NCI-H526 (cell line): Measurements from ENCODE around the gene KCNG3.
"Not testable (repeated sequence)": the region's sequence is repeated elsewhere in the genome, so short reads cannot be mapped to it uniquely, and the experiment has no call there.

Source experiments
- DNase-seq, 2 experiments: peaks; one replicate each; lab custom pipeline; 2025; lab: John Stamatoyannopoulos, UW

The KCNG3 gene

DNA sequence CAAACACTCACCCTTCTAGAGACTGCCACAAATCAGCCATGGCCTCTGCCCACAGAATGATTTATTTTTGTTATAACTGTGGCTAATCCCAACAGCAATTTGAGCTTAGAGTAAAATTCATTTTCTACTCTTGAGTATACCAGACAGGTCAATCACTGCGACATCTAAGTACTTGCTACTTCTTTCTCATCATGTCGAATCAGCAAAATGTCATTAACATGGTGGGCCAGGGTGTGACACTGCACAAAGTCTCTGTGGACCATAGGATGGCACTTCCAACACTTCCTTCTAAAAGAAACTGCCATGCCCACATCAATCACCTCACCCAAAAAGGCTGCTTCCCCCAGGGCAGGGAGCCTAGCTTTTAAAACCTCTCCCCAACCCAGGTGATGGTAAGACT, 64.4 kb downstream of the KCNG3 start:
- no peak for DNase-seq

DNA sequence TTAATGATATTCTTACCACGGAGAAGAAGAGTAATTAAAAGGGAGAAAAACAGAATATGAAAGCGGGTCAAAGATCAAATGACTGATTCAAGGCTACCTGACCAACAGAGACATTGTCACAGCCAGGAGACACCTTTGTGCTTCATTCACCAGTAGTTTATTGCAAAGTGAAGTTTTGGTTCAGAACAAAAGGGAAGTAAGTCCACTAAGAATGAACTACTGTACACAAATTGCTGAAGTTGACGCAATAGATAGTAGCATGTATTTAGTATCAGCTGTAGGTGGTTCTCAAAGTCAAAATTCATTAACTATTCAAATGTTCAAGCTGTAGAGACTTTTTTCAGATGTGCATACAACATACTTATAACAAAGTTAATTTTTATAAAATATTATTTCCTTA, 68.1 kb downstream of the KCNG3 start:
- no peak for DNase-seq

DNA sequence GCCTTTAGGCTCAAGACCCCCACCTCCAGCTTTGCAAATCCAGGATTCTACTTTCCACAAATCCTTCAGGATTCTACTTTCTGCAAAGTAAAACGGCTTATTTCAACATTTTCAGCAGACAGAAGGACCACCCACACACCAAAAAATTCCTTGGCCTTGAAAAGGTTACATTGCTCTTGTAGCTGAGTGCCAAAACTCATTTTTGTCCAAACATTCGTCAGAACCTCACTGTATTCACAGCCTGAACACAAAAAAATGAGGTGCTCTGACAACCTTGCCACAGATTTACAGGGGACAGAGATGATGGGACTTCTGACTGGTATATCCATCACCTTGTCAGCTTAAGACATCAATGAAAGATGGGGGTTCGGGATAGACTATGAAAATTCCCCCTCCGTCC, 69.7 kb downstream of the KCNG3 start:
- DNase-seq, result no peak

DNA sequence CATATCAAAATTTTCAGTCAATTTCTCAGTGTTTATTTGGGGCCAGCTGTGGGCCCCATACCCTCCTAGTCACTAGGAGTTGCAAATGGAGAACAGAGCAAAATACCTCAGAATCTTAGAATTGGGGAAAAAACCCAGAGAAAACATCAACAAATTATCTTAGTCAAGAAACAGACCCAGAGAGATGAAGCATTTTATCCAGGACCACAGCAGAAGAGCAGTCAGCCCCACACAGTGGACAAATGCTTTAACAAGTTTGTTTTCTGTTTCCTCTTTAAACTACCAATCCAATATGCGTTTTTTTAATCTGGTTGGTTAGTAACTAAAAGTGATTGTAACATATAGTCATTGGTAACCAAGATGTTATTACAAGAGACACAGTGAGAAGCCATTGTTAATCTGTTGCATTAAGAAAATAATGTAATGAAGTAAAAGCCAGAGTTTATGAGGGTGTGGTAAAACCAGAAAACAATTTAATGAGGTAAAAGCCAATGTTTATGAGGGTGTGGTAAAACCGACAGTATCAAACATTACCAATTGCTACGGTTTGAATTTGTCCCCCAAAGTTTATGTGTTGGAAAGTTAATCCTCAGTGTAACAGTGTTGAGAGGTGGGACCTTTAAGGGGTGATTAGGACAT, 72.1 kb downstream of the KCNG3 start:
- no peak for DNase-seq

DNA sequence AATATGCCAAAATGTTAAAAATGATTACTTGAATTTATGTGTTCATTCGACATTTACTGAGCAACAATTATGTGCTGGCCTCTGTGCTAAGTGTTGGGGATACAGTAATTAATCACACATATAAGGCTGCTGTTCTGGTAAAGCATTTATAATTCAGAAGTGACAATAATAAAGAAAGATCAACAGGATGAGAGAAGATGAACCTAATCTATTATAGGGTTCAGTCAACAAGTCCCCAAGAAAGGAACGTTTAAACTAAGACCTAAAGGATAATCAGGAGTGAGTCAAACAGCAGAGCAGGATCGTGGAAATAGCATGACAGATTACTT, 72.7 kb downstream of the KCNG3 start:
- DNase-seq, result no peak

DNA sequence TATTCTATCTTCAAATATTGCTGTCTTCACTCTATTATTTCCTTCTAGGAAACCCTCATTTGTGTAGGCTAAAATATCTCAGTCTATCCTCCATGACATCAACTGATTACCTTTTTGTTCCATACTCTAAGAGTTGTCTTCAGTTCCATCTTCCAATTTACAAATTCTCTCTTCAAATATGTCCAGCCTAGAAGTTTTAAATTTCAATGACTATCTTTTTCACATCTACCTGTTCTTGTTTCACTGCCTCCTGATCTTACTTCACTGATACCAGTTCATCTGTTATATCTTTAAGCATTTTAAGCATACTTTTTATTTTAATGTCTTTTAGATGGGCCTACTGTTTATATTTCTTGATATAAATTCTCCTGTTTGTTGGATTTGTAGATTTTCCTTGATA, 79.1 kb downstream of the KCNG3 start:
- DNase-seq, result no peak

DNA sequence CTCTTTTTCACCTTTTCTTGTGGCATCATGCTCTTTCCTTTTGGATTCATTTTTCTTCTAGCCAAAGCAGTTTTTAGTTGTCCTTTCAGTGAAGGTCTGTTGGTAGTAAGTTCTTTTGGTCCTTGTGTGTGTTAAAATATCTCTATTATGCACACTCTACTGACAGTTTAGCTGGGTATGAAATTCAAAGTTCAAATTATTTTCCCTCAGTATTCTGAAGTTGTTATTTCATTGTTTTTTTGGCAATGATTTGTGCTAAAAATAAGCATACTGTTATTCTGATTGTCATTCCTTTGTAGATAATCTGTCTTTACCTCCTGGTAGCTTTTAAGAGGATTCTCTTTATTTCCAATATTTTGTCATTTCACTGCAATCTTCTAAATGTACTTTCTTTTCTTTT, 79.6 kb downstream of the KCNG3 start:
- DNase-seq, result no peak

DNA sequence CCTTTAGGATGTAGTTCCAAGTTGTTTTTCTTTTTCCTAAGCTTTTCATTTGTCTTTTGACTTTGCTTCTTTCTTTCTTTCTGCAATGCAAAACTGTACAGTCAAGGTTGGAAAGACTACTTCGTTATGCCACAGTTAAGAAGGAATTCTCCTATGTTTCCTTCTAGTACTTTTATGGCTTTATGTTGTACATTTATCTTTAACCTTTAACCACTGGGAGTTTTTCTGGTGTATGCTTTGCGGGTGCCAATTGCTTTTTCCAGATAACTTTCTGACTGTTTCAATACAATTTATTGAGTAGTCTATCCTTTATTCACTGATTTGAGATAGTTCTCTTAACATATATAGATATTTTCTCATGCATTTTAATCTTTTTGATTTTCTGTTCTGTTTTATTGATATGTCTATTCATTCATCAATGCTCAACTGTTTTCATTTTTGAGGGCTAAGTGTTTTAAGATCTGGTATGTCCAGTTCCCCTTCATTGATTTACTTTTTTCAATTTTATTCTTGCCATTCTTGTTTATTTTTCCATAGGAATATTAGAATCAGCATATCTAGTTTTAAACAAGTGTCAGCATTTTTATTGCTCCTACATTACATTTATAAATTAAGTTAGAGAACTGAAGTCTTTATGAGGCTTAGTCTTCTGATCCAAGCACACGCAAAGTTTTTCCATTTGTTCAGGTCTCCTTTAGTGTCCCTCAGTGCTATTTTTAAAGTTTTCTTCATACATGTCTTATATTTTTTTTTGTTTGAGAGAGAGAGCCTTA, 82.9 kb downstream of the KCNG3 start:
- DNase-seq, result no peak

DNA sequence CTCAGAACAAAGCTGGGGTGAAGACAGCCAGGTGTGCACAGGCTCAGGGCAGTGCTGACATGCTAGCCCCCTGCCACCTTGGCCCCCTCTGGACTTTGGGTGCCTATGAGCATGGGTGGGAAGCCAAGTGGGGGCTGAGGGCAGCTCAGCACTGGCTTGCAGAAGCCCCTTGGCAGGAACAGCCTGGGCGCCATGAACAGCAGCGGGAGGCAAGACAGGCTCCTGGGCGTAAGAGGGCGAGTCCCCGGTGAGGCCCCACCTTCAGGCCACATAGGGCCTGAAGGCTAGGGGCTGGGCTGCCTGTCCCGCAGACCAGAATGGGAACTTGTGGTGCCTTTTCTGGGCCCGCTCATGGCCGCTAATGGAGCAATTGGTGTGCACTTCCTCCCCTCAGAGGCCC, 85.8 kb downstream of the KCNG3 start:
- no peak for DNase-seq

DNA sequence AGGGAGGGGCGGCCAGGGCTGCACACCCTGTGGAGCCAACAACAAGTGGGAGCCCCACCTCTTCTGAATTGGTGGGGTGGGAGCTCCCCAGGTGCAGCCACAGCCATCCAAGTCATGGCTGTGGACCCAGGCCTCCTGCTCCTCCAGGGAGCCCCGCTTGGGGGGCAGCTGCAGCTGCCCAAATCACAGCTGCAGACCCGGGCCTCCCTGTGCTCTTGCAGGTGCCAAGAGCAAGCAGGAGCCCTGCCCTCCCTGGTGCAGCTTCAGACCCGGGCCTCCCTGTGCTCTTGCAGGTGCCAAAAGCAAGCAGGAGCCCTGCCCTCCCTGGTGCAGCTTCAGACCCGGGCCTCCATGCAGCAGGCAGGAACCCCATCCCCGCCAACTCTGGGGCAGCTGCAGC, 86.3 kb downstream of the KCNG3 start:
- DNase-seq, result no peak

DNA sequence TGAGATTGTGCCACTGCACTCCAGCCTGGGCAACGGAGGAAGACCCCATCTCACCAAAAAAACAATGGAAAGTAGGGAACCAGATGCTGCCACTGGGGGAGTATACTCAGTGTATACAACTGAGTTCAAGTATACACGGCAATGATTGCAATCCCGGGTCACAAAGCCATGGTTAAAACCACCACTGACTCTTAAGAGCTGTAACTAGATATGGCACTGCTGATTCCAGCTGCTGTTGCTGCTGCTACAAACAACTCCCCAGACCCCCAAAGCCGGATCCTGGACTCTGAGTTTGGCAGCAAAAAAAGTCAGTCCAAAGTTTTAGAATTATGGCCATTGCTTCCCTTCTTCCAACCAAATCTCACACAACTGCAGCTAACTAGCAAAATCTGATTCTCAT, 89.1 kb downstream of the KCNG3 start:
- DNase-seq, result no peak

DNA sequence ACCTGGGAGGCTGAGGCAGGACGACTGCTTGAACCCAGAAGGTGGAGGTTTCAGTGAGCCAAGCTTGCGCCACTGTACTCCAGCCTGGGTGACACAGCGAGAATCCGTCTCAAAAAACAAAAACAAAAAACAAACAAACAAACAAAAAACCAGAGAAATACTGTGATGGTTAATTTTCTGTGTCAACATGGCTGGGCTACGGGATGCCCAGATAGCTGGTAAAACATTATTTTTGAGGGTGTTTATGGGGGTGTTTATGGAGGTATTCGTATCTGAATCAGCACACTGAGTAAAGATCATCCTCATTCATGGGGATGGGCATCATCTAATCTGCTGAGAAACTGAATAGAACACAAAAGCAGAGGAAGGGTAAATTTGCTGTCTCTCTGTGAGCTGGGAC, 92.0 kb downstream of the KCNG3 start:
- no peak for DNase-seq

DNA sequence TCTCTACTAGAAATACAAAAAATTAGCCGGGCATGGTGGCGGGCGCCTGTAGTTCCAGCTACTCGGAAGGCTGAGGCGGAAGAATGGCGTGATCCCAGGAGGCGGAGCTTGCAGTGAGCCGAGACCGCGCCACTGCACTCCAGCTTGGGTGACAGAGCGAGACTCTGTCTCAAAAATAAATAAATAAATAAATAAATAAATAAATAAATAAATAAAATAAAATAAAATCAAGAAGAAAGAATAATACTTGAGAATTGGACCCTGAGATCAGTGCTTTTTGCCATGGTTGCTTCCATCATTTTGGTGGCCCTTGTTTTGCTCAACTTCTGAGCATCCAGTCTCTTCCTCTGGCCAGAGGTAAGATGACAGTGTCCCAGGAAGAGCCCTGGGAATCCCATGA, 95.7 kb downstream of the KCNG3 start:
- not testable (repeated sequence) for DNase-seq

DNA sequence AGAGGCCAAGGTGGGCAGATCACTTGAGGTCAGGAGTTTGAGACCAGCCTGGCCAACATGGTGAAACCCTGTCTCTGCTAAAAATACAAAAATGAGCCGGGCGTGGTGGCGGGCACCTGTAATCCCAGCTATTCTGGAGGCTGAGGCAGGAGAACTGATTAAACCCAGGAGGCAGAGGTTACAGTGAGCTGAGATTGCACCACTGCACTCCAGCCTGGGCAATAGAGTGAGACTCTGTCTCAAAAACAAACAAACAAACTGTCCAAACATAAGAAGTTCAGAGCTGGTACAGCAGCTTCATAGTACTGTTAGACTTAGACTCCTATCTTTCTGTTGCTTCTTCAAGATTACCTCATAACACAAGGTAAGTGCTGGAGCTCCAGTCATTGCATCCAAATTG, 100.5 kb downstream of the KCNG3 start:
- DNase-seq, result not testable (repeated sequence)

DNA sequence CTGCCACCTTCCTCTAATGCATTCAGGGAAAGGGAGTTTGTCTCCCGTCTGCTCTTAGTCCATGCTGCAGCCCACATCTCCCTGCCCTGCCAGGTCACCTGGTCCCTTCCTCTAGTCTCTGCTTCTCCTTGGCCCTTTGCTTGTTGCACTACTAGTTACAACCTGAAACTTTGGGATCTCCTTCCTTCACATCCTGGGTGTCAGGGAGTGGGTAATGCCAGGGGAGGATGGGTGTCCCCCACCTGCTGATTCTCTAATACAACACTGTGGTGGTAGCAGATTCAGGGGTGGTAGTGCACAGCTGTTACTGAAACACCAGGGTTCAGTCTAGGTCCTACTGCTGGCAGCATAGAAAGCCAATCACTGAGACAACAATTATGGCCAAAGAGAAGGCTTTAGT, 101.6 kb downstream of the KCNG3 start:
- no peak for DNase-seq
